ENCODE measurements around the gene SLC6A5.

DNA sequence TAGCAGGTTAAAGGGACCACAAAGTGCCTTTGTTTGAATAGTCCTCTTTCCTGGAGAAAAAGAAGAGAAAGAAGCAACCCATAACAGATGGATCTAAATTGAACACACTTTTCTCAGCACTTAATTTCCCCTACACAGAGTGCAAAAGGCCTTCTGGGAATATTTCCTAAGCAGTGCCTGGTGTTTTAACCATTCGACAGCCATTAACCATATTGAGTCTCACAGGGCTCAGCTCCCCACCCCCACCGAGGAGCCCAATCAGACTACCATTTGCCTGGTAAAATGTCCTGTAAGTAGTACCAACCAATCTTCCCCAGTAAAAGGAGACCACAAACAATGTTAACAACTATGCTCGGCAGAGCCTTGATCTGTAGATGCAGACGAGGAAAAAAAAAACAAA lies 40.7 kb upstream of the SLC6A5 start:
- no peak for TF ChIP-seq POLR2A (IDR thresholded peaks at IDR 0.05)
- TF ChIP-seq, protein P1, sequence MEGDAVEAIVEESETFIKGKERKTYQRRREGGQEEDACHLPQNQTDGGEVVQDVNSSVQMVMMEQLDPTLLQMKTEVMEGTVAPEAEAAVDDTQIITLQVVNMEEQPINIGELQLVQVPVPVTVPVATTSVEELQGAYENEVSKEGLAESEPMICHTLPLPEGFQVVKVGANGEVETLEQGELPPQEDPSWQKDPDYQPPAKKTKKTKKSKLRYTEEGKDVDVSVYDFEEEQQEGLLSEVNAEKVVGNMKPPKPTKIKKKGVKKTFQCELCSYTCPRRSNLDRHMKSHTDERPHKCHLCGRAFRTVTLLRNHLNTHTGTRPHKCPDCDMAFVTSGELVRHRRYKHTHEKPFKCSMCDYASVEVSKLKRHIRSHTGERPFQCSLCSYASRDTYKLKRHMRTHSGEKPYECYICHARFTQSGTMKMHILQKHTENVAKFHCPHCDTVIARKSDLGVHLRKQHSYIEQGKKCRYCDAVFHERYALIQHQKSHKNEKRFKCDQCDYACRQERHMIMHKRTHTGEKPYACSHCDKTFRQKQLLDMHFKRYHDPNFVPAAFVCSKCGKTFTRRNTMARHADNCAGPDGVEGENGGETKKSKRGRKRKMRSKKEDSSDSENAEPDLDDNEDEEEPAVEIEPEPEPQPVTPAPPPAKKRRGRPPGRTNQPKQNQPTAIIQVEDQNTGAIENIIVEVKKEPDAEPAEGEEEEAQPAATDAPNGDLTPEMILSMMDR (IDR thresholded peaks at IDR 0.05), result no peak
